Mucosa of rectum (tissue), 2 donors: ENCODE measurements around the gene HOXA13.

Source experiments
- H3K27ac ChIP-seq, 2 donors: one replicate each; pipeline ENCODE4 v1.7.0; 2013; ENCODE audit warnings: inconsistent platforms in 2 of 2, low read depth in 2 of 2, low read length in 2 of 2
- H3K27me3 ChIP-seq, 2 donors: one replicate each; pipeline ENCODE4 v1.7.0; 2013; ENCODE audit warnings: low read length in 2 of 2; ENCODE audit not compliant: control insufficient read depth in 2 of 2, insufficient read depth in 2 of 2
- H3K36me3 ChIP-seq, 2 donors: one replicate each; pipeline ENCODE4 v1.7.0; 2013; ENCODE audit warnings: low read length in 2 of 2; ENCODE audit not compliant: control insufficient read depth in 2 of 2, insufficient read depth in 2 of 2
- H3K4me1 ChIP-seq, 2 donors: one replicate each; pipeline ENCODE4 v1.7.0; 2013; ENCODE audit warnings: low read length in 2 of 2, mild to moderate bottlenecking in 1 of 2; ENCODE audit not compliant: control insufficient read depth in 2 of 2, insufficient read depth in 2 of 2
- H3K4me3 ChIP-seq, 2 donors: one replicate each; pipeline ENCODE4 v1.7.0; 2013; ENCODE audit warnings: low read length in 2 of 2
- H3K9ac ChIP-seq, 2 donors: one replicate each; pipeline ENCODE4 v1.7.0; 2013; ENCODE audit warnings: low read length in 2 of 2, low read depth in 1 of 2, mild to moderate bottlenecking in 1 of 2
- H3K9me3 ChIP-seq, 2 donors: one replicate each; pipeline ENCODE4 v1.7.0; 2013; ENCODE audit warnings: low read length in 2 of 2; ENCODE audit not compliant: control insufficient read depth in 2 of 2
- donor health status: healthy.
- donor health status: Normal muscosa, but diverticular disease.

HOXA13 gene

DNA sequence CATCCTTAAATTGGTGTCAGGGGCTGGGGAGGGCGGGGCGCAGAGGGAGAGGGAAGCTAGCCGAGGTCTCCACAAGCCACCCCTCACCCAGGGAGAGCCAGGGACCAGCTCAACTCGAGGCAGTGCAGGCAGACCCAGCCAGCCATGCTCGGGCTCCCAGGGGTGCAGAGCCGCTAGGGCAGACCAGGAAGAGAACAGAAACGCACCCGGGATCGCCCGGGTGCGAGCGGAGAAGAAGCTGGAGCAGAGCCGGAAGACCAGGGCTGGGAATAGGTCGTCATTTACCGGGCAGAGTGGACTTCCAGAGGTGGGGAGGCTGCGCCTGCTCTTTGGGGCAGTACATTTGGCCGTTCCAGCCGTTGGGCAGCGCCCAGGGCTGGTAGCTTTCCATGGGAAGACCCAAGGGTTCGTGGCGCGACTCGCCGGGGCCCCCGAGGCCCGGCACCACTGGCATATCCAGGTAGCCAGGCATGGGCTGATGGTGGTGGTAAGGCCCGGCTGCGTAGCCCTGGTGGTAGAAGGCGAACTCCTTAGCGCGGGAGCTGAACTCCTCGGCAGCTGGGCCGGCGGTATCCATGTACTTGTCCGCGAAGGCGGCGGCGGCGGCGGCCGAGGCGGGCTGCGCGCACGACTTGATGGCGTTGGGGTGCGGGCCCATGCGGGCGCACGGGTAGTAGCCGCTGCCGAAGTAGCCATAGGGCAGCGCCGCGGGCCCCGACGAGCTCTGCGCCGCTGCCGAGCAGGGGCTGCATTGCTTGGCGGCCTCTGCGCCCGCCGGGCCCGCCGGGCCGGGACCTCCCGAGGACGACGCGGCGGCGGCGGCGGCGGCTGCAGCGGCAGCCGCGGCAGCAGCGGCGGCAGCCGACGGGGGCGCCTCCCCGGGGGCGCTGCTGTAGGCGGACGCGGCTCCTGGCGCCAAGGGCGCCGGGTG is 755 bp downstream of the HOXA13 start:
- H3K27me3 ChIP-seq = peaks cover 5 to 34% of the 10 kb centered on the region in 2 donors

GRCh38 chr7:27198138-27198841 is 1.6 kb downstream of the HOXA13 start:
- H3K4me3 ChIP-seq = peak overlapping the region; percentile 79 to 85
- peak overlapping the region; percentile 82 to 86 for H3K27ac ChIP-seq
- peak overlapping the region; percentile 90 to 98 for H3K9ac ChIP-seq

More for the DNA sequence above, 755 bp downstream of the HOXA13 start:
- peak overlapping the region; percentile 82 to 86 for H3K27ac ChIP-seq
- H3K4me3 ChIP-seq = peak overlapping the region; percentile 79 to 89
- no peaks in the 10 kb centered on the region for H3K36me3 ChIP-seq
- peaks cover 0 to 2% of the 10 kb centered on the region in 2 donors for H3K9me3 ChIP-seq
- peak overlapping the region; percentile 90 to 98 for H3K9ac ChIP-seq
- H3K4me1 ChIP-seq = peaks cover 3 to 26% of the 10 kb centered on the region in 2 donors

DNA sequence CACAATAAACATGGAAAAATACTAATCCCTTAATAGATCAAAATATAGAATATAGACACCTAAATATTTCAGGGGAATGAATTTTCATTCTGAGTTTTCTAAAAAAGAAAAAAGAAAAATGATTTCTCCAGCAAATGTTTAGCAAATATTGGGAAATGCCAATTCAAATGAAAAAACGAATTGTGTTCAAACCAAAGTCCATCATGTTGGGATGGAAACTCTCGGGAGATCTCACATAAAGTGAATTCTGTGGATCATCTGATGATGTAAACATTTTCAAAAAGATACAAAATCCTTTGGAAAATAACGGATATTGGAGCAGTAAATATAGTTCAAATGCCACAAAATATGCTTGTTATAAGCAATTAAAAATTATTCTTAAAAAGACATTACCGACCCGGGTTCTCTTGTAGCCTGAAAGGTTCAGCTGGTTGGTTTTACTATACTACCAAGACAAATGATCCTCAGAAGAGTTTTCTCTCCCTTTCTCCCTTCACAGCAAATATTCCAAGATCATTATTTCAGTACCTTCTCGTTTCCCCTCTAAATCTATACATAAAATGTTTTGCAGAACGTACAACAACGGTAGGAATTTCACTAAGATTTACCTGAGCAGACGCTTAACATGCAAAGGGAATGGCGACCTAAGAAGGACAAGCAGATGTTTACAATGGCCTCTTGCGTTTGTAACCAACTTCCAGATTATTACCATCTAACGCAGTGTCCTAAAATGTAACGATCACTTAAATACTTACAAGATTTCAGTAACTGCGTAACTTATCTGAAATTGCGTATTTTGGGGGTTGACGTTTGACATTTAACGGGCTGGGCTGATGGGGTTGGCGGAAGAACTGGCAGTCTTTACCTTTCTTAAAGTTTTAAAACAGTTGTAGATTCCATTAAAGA is 2.5 kb downstream of the HOXA13 start:
- Histone ChIP-seq H3K9ac (peak overlapping the region; percentile 90 to 98), H3K9me3 (peaks cover 0 to 2% of the 10 kb centered on the region in 2 donors), H3K4me1 (peaks cover 3 to 25% of the 10 kb centered on the region in 2 donors), H3K4me3 (peak overlapping the region; percentile 79 to 85), H3K27ac (peak overlapping the region; percentile 82 to 86), H3K36me3 (no peaks in the 10 kb centered on the region), H3K27me3 (peaks cover 3 to 39% of the 10 kb centered on the region in 2 donors)

More at GRCh38 chr7:27198138-27198841, 1.6 kb downstream of the HOXA13 start:
- Histone ChIP-seq H3K27me3 (peaks cover 3 to 36% of the 10 kb centered on the region in 2 donors), H3K4me1 (peaks cover 3 to 22% of the 10 kb centered on the region in 2 donors), H3K9me3 (peaks cover 0 to 2% of the 10 kb centered on the region in 2 donors), H3K36me3 (no peaks in the 10 kb centered on the region)

DNA sequence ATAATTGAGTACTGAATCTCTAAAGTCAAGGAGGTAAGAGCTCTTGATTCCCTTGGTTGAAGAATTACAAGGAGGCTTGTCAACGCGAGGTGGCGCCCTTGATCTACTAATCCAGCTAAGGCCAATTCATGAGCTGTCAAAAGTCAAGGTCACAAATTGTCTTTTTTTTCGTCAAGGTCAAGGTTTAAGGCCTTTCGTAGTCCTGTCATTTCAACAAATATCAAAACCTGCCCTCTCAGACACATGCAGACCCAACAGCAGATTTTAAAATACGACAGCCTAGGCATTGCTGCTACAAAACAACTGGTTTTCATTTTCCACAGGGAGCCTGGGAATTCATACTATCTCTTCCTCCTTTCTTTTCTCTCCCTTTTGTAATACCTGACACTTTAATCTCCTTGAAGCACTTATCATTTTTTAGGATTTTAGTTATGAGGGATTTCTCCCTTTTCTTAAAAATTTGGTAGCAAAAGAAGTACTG is 3.6 kb downstream of the HOXA13 start:
- H3K27ac ChIP-seq = peak overlapping the region; percentile 14 to 62
- H3K27me3 ChIP-seq = peaks cover 8 to 38% of the 10 kb centered on the region in 2 donors
- H3K9ac ChIP-seq = peak overlapping the region; percentile 35 to 98
- peaks cover 10 to 24% of the 10 kb centered on the region in 2 donors for H3K4me1 ChIP-seq
- peaks cover 0 to 2% of the 10 kb centered on the region in 2 donors for H3K9me3 ChIP-seq
- no peaks in the 10 kb centered on the region for H3K36me3 ChIP-seq
- peak overlapping the region; percentile 79 to 85 for H3K4me3 ChIP-seq

DNA sequence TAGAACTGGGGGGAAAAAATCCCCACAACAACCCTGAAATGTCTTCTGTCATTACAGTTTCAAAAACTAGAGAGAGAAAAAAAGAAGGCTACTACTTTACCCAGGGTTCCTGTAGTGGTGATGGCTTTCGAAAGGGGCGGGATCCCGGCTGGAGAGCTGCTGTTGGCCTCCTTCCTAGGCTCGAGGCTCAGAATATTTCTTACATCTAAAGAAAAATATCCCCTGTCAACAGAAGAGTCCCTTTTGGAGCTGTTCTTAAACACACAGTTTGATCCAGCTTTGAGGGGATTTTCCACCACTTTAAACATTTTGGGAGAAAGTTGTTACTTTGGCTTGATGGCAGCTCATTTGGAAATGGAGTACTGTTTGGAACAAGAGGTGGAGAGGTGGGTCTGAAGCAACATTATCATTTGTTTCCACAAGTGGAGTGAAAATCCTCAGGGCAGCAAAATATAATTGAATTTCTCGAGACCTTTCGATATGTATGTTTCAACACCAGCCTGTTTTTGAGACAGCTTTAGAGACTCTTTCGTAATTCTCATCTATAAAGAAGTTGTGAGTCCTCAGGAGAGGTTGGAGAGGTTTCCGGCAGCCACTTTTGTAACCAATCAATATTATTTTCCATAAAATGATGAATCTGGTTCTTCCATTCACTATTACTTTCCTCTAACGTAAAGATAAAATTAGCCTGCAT is 5.1 kb downstream of the HOXA13 start:
- Histone ChIP-seq H3K4me3 (peak overlapping the region; percentile 66 to 79), H3K9ac (peak overlapping the region; percentile 72 to 92), H3K9me3 (peaks cover 0 to 2% of the 10 kb centered on the region in 2 donors), H3K27ac (peak overlapping the region in 1 of 2 donors; percentile 55), H3K36me3 (no peaks in the 10 kb centered on the region), H3K4me1 (peaks cover 16 to 28% of the 10 kb centered on the region in 2 donors), H3K27me3 (peaks cover 8 to 36% of the 10 kb centered on the region in 2 donors)

GRCh38 chr7:27194002-27194352 is 5.9 kb downstream of the HOXA13 start:
- peaks cover 24 to 36% of the 10 kb centered on the region in 2 donors for H3K4me1 ChIP-seq
- peaks cover 8 to 37% of the 10 kb centered on the region in 2 donors for H3K27me3 ChIP-seq
- H3K9ac ChIP-seq = peak overlapping the region; percentile 78 to 92
- peak overlapping the region; percentile 91 to 93 for H3K27ac ChIP-seq
- peak overlapping the region; percentile 66 to 79 for H3K4me3 ChIP-seq
- no peaks in the 10 kb centered on the region for H3K36me3 ChIP-seq
- peaks cover 0 to 2% of the 10 kb centered on the region in 2 donors for H3K9me3 ChIP-seq

GRCh38 chr7:27193335-27194001 is 6.4 kb downstream of the HOXA13 start:
- peak overlapping the region; percentile 91 to 93 for H3K27ac ChIP-seq
- peak overlapping the region; percentile 78 to 92 for H3K9ac ChIP-seq
- H3K4me1 ChIP-seq = peaks cover 24 to 42% of the 10 kb centered on the region in 2 donors
- peaks cover 8 to 32% of the 10 kb centered on the region in 2 donors for H3K27me3 ChIP-seq
- H3K9me3 ChIP-seq = peaks cover 0 to 2% of the 10 kb centered on the region in 2 donors
- peak overlapping the region; percentile 66 to 79 for H3K4me3 ChIP-seq
- H3K36me3 ChIP-seq = no peaks in the 10 kb centered on the region

- H3K9ac ChIP-seq = peak overlapping the region; percentile 78 to 92
- peaks cover 14 to 29% of the 10 kb centered on the region in 2 donors for H3K27me3 ChIP-seq
Measured at GRCh38 chr7:27192546-27193334, 7.2 kb downstream of the HOXA13 start.

More at GRCh38 chr7:27192546-27193334, 7.2 kb downstream of the HOXA13 start:
- Histone ChIP-seq H3K36me3 (no peaks in the 10 kb centered on the region), H3K27ac (peak overlapping the region; percentile 91 to 93), H3K9me3 (peaks cover 0 to 2% of the 10 kb centered on the region in 2 donors), H3K4me1 (peaks cover 31 to 49% of the 10 kb centered on the region in 2 donors), H3K4me3 (peak overlapping the region; percentile 66 to 79)
